ENCODE data around the gene GALNTL6.

GALNTL6 gene

DNA sequence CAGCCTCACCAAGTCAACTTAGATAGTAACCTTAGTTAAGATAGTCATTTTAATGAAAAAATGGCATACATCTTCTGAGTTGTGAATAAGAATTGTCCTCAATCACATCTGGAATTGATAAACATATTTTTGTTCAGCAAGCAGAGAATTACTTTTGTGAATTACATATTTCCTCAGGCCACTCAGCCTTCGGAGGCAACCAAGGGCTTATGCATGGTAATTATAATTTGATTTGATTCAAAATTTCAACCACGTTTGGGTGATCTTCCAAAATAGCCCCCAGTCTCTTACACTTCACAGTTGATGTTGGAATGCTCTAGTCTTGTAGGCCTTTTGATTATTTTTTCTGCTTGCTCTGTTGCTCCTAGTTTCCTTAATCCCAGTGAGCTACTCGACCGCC lies 63.4 kb downstream of the GALNTL6 start:
- H3K4me3 ChIP-seq (ENCODE audit: low read depth, low read length), result no peak overlapping the region
- TF ChIP-seq CTCF (IDR thresholded peaks at IDR 0.05; ENCODE audit: borderline replicate concordance, insufficient read depth, low read depth, low read length), result no peak

- H3K4me3 ChIP-seq (ENCODE audit: low read depth, low read length), result no peak overlapping the region
- no peak for TF ChIP-seq CTCF (IDR thresholded peaks at IDR 0.05; ENCODE audit: borderline replicate concordance, insufficient read depth, low read depth, low read length)
These were observed 66.9 kb downstream of the GALNTL6 start for GRCh38 chr4:171880136-171880535.

DNA sequence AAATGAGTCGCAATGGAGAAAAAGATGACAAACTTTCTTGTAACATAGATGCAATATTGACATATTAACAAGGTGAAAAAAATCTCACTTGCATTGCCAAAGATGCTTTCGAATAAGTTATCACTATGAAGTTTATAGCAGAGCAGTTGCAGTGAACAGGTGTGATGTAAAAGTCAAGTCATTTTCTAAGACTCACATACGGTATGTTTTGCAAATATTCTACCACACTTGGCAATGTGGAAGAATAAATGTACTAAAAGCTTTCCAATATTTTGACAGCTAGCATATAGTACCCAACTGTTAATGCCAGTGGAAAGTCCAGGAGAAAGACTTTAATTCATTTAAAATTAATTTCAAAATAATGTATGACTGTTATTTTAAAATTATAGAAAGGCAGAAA lies 76.5 kb downstream of the GALNTL6 start:
- no peak for TF ChIP-seq CTCF (IDR thresholded peaks at IDR 0.05; ENCODE audit: borderline replicate concordance, insufficient read depth, low read depth, low read length)
- H3K4me3 ChIP-seq (ENCODE audit: low read depth, low read length), result no peak overlapping the region

- H3K4me3 ChIP-seq (ENCODE audit: low read depth, low read length), result no peak overlapping the region
- TF ChIP-seq CTCF (IDR thresholded peaks at IDR 0.05; ENCODE audit: borderline replicate concordance, insufficient read depth, low read depth, low read length), result no peak
These were observed 77.8 kb downstream of the GALNTL6 start for GRCh38 chr4:171891038-171891437.

DNA sequence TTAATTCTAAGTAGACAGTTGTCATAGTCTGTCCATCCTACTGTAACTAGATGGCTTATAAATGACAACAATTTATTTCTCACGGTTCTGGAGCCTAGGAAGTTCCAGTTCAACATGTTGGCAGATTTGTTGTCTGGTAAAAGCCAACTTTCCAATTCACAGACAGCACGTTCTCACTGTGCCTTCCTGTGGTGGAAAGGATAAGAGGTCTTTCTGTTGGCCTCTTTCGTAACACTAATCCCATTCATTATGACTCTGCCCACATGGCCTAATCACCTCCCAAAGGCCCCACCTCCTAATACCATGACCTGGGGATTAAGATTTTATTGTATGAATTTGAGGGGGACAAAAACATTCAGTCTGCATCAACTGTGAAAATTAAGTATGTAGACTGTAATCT lies 83.2 kb downstream of the GALNTL6 start:
- H3K4me3 ChIP-seq (ENCODE audit: low read depth, low read length), result no peak overlapping the region
- TF ChIP-seq CTCF (IDR thresholded peaks at IDR 0.05; ENCODE audit: borderline replicate concordance, insufficient read depth, low read depth, low read length), result no peak

GRCh38 chr4:171919314-171919713 lies 106.1 kb downstream of the GALNTL6 start:
- no peak overlapping the region for H3K4me3 ChIP-seq (ENCODE audit: low read depth, low read length)
- TF ChIP-seq CTCF (IDR thresholded peaks at IDR 0.05; ENCODE audit: borderline replicate concordance, insufficient read depth, low read depth, low read length), result no peak

GRCh38 chr4:171920901-171921300 lies 107.7 kb downstream of the GALNTL6 start:
- TF ChIP-seq CTCF (IDR thresholded peaks at IDR 0.05; ENCODE audit: borderline replicate concordance, insufficient read depth, low read depth, low read length), result no peak

More at GRCh38 chr4:171920901-171921300, 107.7 kb downstream of the GALNTL6 start:
- no peak overlapping the region for H3K4me3 ChIP-seq (ENCODE audit: low read depth, low read length)
